HG03060 (cell line): ENCODE measurements around the gene SRBD1.

ENCODE experiments used
- ATAC-seq: cut with Tn5 transposase; IDR thresholded peaks from one replicate; pipeline ENCODE4 v1.9.1; 2021; ENCODE audit warnings: low read depth, moderate number of reproducible peaks; ENCODE audit not compliant: unreplicated experiment

SRBD1 gene, protein sequence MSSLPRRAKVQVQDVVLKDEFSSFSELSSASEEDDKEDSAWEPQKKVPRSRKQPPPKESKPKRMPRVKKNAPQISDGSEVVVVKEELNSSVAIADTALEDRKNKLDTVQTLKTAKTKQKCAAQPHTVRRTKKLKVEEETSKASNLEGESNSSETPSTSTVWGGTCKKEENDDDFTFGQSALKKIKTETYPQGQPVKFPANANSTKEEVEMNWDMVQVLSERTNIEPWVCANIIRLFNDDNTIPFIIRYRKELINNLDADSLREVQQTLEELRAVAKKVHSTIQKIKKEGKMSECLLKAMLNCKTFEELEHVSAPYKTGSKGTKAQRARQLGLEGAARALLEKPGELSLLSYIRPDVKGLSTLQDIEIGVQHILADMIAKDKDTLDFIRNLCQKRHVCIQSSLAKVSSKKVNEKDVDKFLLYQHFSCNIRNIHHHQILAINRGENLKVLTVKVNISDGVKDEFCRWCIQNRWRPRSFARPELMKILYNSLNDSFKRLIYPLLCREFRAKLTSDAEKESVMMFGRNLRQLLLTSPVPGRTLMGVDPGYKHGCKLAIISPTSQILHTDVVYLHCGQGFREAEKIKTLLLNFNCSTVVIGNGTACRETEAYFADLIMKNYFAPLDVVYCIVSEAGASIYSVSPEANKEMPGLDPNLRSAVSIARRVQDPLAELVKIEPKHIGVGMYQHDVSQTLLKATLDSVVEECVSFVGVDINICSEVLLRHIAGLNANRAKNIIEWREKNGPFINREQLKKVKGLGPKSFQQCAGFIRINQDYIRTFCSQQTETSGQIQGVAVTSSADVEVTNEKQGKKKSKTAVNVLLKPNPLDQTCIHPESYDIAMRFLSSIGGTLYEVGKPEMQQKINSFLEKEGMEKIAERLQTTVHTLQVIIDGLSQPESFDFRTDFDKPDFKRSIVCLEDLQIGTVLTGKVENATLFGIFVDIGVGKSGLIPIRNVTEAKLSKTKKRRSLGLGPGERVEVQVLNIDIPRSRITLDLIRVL

DNA sequence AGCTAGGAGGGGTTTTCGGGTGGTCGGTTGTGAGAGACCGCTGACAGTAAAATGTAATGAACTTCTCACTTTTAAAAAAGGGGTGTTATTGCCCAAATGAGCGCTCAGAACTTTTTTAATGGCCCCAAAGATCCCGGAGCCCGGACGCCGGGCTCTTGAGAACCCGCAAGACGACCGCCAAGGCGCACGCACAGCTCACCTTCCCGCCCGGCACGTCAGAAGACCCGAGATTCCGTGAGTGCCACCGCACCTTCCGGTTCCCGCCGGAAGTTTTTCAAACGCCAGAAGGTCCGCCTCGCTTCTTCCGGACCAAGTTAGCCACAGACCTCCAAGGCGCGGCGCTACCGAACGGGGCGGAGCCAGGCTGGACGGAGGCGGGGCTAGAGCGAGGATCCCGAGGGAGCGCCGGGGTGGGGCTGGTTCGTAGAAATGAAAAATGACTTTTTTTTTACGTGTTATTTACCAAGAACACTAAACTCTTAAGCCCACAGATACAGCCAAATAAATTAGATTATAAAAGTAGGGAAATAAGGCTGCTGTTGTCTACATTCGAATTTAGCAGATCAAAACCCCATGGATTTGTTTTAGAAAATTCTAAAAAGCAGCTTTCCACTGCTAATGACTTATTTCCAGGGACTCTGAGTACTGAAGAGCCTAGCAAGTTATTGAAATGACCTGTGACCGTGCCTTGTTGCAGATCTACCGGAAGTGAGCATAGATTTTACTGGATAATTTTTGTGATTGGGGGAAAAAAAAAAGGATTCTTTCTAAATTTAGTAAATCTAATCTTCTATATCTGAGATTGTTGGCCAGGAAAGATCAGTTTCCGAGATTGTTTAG lies at the start of gene SRBD1:
SRBD1 (minus strand) TSS at position 248 of the 840 bp plus-strand sequence. CDS start 5,826 bp downstream, outside the sequence.
- peak; percentile 69 for ATAC-seq

DNA sequence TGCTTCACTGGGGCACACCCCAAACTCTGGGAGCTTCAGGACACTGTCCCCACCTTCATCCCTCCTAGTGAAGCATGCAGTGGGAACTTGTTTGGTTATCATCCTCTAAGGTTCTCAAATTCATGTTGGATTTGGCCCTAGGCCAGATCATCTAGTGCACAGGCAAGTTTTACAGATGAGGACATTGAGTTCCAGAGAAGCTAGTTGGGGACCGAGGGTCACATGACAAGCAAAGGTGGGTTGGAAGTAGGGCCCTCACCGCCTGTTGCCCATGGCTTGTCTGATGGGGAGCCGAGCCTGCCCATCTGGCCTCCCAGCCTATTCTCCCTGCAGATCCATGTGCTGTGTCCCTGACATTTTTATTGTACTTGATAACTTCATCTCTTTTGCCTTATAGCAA lies 43.2 kb upstream of the SRBD1 start:
- no peak for ATAC-seq

GRCh38 chr2:45653122-45653913 lies 42.3 kb upstream of the SRBD1 start:
- ATAC-seq = no peak

GRCh38 chr2:45652090-45653031 lies 41.3 kb upstream of the SRBD1 start:
- no peak for ATAC-seq

GRCh38 chr2:45651415-45652089 lies 40.5 kb upstream of the SRBD1 start, which contains the start of gene PRKCE:
PRKCE (plus strand) TSS chr2:45651675.
- no peak for ATAC-seq

- ATAC-seq = no peak
Observed at GRCh38 chr2:45650851-45651414, 39.9 kb upstream of the SRBD1 start.

- no peak for ATAC-seq
Observed at GRCh38 chr2:45649858-45650811, 39.1 kb upstream of the SRBD1 start.

- no peak for ATAC-seq
Observed at GRCh38 chr2:45649462-45649857, 38.4 kb upstream of the SRBD1 start.

DNA sequence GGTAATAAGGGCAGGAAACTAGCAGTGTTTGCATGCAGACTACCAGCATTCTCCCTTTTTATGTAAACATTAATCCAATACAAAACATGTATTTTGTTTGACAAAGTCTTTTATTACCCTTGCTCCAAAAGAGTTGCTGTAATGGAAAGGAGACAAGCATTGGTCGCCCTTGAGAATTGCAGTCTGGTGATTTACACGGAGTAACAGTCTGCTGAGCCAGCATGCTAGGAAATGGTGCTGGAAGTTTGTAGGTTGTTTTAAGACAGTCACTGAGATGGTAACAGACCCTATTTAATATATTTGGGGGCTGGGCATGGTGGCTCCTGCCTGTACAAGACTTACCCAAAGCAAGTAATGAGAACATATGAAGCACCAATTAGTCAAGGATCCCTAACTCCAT lies 37.6 kb upstream of the SRBD1 start:
- ATAC-seq = no peak

GRCh38 chr2:45647986-45648520 lies 37.0 kb upstream of the SRBD1 start:
- no peak for ATAC-seq

- no peak for ATAC-seq
Observed at GRCh38 chr2:45647356-45647755, 36.3 kb upstream of the SRBD1 start.

DNA sequence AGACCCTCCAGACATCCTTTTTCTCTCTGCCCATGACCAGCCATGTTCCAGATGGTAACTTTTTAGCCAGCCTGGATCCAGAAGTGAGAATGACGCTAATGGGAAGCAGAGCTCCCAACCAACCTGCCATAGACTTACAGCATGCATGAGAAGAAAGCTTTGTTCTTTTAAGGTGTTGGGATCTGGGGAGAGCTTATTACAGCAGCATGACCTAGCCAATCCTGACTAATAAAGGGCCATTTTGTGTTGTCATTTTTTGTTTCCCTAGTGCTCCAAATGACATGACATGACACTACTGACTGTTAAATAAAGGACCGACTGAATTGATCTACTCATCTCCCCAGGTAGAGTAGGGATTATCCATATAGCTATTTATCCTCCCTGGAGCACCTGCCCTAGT lies 35.2 kb upstream of the SRBD1 start:
- no peak for ATAC-seq

GRCh38 chr2:45643543-45644542 lies 32.8 kb upstream of the SRBD1 start:
- ATAC-seq = no peak

DNA sequence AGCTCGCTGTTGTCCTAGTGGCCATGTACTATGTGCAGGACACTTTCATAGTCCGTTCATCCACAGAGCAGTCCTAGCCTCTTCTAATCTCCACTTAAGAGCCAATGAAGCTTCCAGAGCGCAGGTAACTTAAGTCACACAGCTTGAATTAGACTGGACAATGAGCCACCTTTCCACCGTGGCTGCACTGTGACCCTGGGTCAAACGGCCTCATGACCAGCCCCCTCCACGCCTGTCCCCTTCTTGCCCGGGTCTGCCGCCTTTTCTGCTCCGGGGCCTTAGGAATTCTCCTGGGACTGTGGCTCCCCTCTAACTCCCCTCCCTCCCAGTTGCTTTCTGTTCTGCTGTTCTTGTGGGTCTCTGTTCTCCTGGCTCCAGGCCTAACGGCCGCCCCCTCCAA lies 32.0 kb upstream of the SRBD1 start:
- ATAC-seq = no peak

DNA sequence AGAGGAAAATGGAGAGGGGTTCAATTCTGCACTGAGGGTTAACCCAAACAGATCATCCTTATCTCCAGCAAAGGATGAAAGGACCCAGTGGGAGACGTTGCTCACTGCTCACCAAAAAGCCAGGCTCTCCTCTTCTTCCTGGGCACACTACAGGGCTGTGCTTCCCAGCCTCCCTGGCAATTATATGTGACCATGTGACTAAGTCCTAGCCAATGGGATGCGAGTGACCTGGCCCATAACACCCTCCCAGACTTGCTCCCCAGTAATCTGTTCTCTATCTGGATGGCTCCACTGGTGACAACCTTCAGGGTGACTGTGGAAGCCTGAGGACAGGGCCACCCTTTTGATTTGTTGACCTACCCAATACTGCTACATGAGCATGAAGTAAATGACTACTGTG lies 29.5 kb upstream of the SRBD1 start:
- no peak for ATAC-seq
